B cell (primary cell): ENCODE data around the gene COBLL1. TPM values are rescaled to one million over a fixed set of nuclear protein-coding genes. Genes with fewer than 3 reads are reported as not detected.

Experiments used
- ATAC-seq: fragments of 200-7000 bp; cut with Tn5 transposase; one replicate; pipeline ENCODE4 v1.10.0; 2021; ENCODE audit warnings: low read depth, mild to moderate bottlenecking, moderate number of reproducible peaks, moderate library complexity
- CTCF ChIA-PET: fragments of 350-600 bp; sonication (Branson Sonifier 250); formaldehyde crosslinking; loops from one replicate; lab custom pipeline; 2021; ENCODE audit warnings: antibody characterized with exemption, inconsistent platforms; lab: Charles Lee
- POLR2A ChIA-PET: fragments of 350-600 bp; sonication (Branson Sonifier 250); formaldehyde crosslinking; loops from one replicate; lab custom pipeline; 2021; ENCODE audit warnings: antibody characterized with exemption; lab: Charles Lee
- DNase-seq: peaks from one replicate; pipeline ENCODE4 v3.0.0; 2013
- H2AFZ ChIP-seq: 2 replicates; pipeline ENCODE4 v1.6.1; 2012; ENCODE audit warnings: mild to moderate bottlenecking, low read depth, low read length; ENCODE audit not compliant: insufficient read depth, poor library complexity, severe bottlenecking
- H3K27ac ChIP-seq, 2 donors: 1 replicate in 1 of 2; 2 replicates in 1 of 2; pipeline ENCODE4 v1.5.1; 2012 to 2013; ENCODE audit warnings: low read length in 2 of 2, mild to moderate bottlenecking in 2 of 2, moderate library complexity in 1 of 2
- H3K27me3 ChIP-seq, 4 experiments: fragments of 200-600 bp in 1 of 4; sonication (generic) in 1 of 4; replicated peaks in 1 of 4; 1 replicate in 2 of 4; 2 replicates in 2 of 4; pipeline versions ENCODE4 v1.6.1 to v1.7.0; 2013 to 2016; ENCODE audit warnings: low read length in 3 of 4, mild to moderate bottlenecking in 2 of 4, mixed read lengths in 1 of 4, moderate library complexity in 1 of 4; ENCODE audit not compliant: insufficient read depth in 4 of 4, control insufficient read depth in 3 of 4; ENCODE audit errors: control extremely low read depth in 1 of 4
- H3K36me3 ChIP-seq, 2 experiments: replicated peaks in 1 of 2; 1 replicate in 1 of 2; 2 replicates in 1 of 2; pipeline versions ENCODE4 v1.6.1 to v1.7.1; 2013; ENCODE audit warnings: low read length in 1 of 2; ENCODE audit not compliant: insufficient read depth in 2 of 2, control insufficient read depth in 1 of 2; ENCODE audit errors: control extremely low read depth in 1 of 2, extremely low read depth in 1 of 2
- H3K4me1 ChIP-seq, 2 donors: fragments of 200-600 bp in 1 of 2; sonication (generic) in 1 of 2; 1 replicate in 1 of 2; 2 replicates in 1 of 2; pipeline versions ENCODE4 v1.5.1 to v1.6.1; 2013 to 2017; ENCODE audit warnings: low read length in 2 of 2; ENCODE audit not compliant: control insufficient read depth in 2 of 2, insufficient read depth in 2 of 2
- H3K4me2 ChIP-seq: replicated peaks from 2 replicates; pipeline ENCODE3; 2012; ENCODE audit warnings: mild to moderate bottlenecking, low read depth, low read length; ENCODE audit not compliant: poor library complexity, severe bottlenecking
- H3K4me3 ChIP-seq, 5 experiments: fragments of 200-600 bp in 1 of 5; sonication (generic) in 1 of 5; 1 replicate in 3 of 5; 2 replicates in 2 of 5; pipeline versions ENCODE4 v1.5.1 to v1.7.0; 2011 to 2016; ENCODE audit warnings: low read length in 4 of 5, mild to moderate bottlenecking in 4 of 5, low read depth in 2 of 5, control low read depth in 1 of 5, moderate library complexity in 1 of 5; ENCODE audit not compliant: insufficient read depth in 1 of 5; ENCODE audit errors: control extremely low read depth in 1 of 5, extremely low read depth in 1 of 5
- H3K79me2 ChIP-seq: fragments of 200-600 bp; sonication (generic); one replicate; pipeline ENCODE4 v1.6.0; 2016; ENCODE audit warnings: low read length; ENCODE audit not compliant: control insufficient read depth, insufficient read depth
- H3K9ac ChIP-seq: fragments of 200-600 bp; sonication (generic); 2 replicates; pipeline ENCODE4 v1.6.1; 2017; ENCODE audit warnings: mild to moderate bottlenecking, low read length, moderate library complexity
- H3K9me3 ChIP-seq, 3 donors: one replicate each; pipeline versions ENCODE4 v1.6.1 to v1.7.1; 2013; ENCODE audit warnings: low read length in 2 of 3; ENCODE audit not compliant: control insufficient read depth in 2 of 3, insufficient read depth in 1 of 3; ENCODE audit errors: control extremely low read depth in 1 of 3
- H4K20me1 ChIP-seq: 2 replicates; pipeline ENCODE4 v1.6.0; 2012; ENCODE audit warnings: mild to moderate bottlenecking, low read length; ENCODE audit not compliant: insufficient read depth, control insufficient read depth, poor library complexity, severe bottlenecking
- H3K27ac Mint-ChIP-seq: one replicate; pipeline ENCODE4 v1.8.0; 2021; ENCODE audit warnings: mixed read lengths
- H3K27me3 Mint-ChIP-seq: one replicate; pipeline ENCODE4 v1.8.0; 2021; ENCODE audit warnings: mixed read lengths
- H3K4me1 Mint-ChIP-seq: one replicate; pipeline ENCODE4 v1.8.0; 2021; ENCODE audit warnings: mixed read lengths
- H3K4me3 Mint-ChIP-seq: one replicate; pipeline ENCODE4 v1.8.0; 2021; ENCODE audit warnings: mixed read lengths
- H3K9me3 Mint-ChIP-seq: one replicate; pipeline ENCODE4 v1.8.0; 2022; ENCODE audit warnings: mixed read lengths; ENCODE audit not compliant: insufficient read depth
- EZH2 ChIP-seq: IDR thresholded peaks from 2 replicates; pipeline ENCODE4 v1.6.1; 2012; ENCODE audit warnings: borderline replicate concordance, low read depth, mild to moderate bottlenecking, moderate library complexity, low read length; ENCODE audit not compliant: insufficient read depth, poor library complexity, severe bottlenecking
- WGBS: methylation state at CpG from one replicate; pipeline ENCODE4 v1.1.5; 2013; ENCODE audit warnings: missing lambda C conversion rate; ENCODE audit not compliant: insufficient coverage; 5-methylcytosine and 5-hydroxymethylcytosine counted together
- intact Hi-C: fragments of 100-400 bp; cut with micrococcal nuclease; formaldehyde crosslinking; loops from one replicate; pipeline ENCODE4 v1.10.0; 2022
- polyA plus RNA-seq: library from polyadenylated mRNA; depleted of rRNA; stranded (reverse); fragments of >200 nt; gene quantifications from 2 replicates; pipeline ENCODE4 v1.2.3, GENCODE V29; 2012
- total RNA-seq, 2 donors: library from RNA; stranded (reverse); fragments of 120-200 nt in 1 of 2; gene quantifications; 1 replicate in 1 of 2; 2 replicates in 1 of 2; pipeline versions ENCODE4 v1.2.3 to v1.2.4, GENCODE V29; 2013 to 2022
- TF ChIP-seq, protein P1 (sequence below): fragments of 200-600 bp; IDR thresholded peaks from one replicate; pipeline ENCODE4 v1.8.0; 2022; ENCODE audit warnings: antibody characterized with exemption, mild to moderate bottlenecking

COBLL1 gene
- total and polyA plus RNA-seq, 2 donors (not counting 1 experiment from before 2014, with no cell fraction given): 45.1 to 234 TPM

GRCh38 chr2:164771897-164772296, 69.7 kb downstream of the COBLL1 start:
- no peak for ATAC-seq
- TF ChIP-seq, protein P1, sequence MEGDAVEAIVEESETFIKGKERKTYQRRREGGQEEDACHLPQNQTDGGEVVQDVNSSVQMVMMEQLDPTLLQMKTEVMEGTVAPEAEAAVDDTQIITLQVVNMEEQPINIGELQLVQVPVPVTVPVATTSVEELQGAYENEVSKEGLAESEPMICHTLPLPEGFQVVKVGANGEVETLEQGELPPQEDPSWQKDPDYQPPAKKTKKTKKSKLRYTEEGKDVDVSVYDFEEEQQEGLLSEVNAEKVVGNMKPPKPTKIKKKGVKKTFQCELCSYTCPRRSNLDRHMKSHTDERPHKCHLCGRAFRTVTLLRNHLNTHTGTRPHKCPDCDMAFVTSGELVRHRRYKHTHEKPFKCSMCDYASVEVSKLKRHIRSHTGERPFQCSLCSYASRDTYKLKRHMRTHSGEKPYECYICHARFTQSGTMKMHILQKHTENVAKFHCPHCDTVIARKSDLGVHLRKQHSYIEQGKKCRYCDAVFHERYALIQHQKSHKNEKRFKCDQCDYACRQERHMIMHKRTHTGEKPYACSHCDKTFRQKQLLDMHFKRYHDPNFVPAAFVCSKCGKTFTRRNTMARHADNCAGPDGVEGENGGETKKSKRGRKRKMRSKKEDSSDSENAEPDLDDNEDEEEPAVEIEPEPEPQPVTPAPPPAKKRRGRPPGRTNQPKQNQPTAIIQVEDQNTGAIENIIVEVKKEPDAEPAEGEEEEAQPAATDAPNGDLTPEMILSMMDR: no peak
- TF ChIP-seq EZH2: no peak
- no peak overlapping the region for H2AFZ ChIP-seq
- no peak for DNase-seq
- H3K79me2 ChIP-seq: peaks cover 24% of the 10 kb centered on the region
- no peak overlapping the region for H3K4me2 ChIP-seq
- WGBS: no CpG with 5 or more reads among the region's 2 CpGs
- Mint-ChIP-seq H3K27me3 (no peaks in the 10 kb centered on the region), H3K4me1 (peaks cover 7% of the 10 kb centered on the region), H3K27ac (no peak overlapping the region), H3K9me3 (no peaks in the 10 kb centered on the region), H3K4me3 (no peak overlapping the region)
- no peaks in the 10 kb centered on the region for H4K20me1 ChIP-seq
- intact Hi-C loops: loop anchor here (5.0 kb wide), 1 partner anchor 40 kb away; no protein-coding TSS in a partner anchor
- CTCF ChIA-PET: interaction anchor here (1.2 kb wide), 1 partner anchor 25 kb away, joined by 3 read pairs; no protein-coding TSS in a partner anchor
- no peaks in the 10 kb centered on the region for H3K36me3 ChIP-seq
- H3K27ac ChIP-seq: no peak overlapping the region
- no peaks in the 10 kb centered on the region for H3K9me3 ChIP-seq
- no peak overlapping the region for H3K4me3 ChIP-seq
- no peak overlapping the region for H3K9ac ChIP-seq
- no peaks in the 10 kb centered on the region for H3K27me3 ChIP-seq
- no peaks in the 10 kb centered on the region for H3K4me1 ChIP-seq
- POLR2A ChIA-PET: no interaction called here

DNA sequence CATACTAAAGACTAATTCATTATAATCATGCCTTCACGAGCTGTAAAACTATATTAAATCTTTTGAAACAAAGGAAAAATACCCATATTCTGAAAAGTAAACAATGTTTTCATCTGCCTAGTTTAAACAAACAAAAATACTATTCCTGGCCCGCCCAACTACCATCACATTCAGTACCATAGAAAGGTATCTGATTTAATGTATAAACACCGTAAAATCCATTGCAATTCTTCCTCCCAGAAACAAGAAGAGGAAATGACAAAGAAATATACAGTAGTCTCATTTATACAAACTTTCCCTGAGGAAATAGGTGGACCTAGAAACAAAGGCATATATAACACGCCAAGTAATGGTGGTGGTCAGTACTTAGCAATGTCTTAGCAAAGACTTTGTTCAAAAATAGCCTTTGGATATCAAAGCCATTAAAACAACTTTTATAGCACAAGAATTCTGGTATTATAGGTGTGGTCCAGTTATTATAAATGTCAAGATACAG, 71.2 kb downstream of the COBLL1 start:
- no peak overlapping the region for H3K4me3 Mint-ChIP-seq
- intact Hi-C loops: loop anchor here (5.0 kb wide), 1 partner anchor 42 kb away; no protein-coding TSS in a partner anchor
- Histone ChIP-seq H3K4me1 (no peaks in the 10 kb centered on the region), H3K4me3 (no peak overlapping the region), H3K9ac (no peak overlapping the region), H3K79me2 (peaks cover 15% of the 10 kb centered on the region), H3K27me3 (no peaks in the 10 kb centered on the region), H2AFZ (no peak overlapping the region), H3K4me2 (no peak overlapping the region), H3K36me3 (no peaks in the 10 kb centered on the region), H3K9me3 (no peaks in the 10 kb centered on the region), H3K27ac (no peak overlapping the region), H4K20me1 (no peaks in the 10 kb centered on the region)
- DNase-seq (no peak), ATAC-seq (no peak)
- H3K27me3 Mint-ChIP-seq: no peaks in the 10 kb centered on the region
- no CpG with 5 or more reads among the region's 4 CpGs for WGBS
- ChIA-PET POLR2A (no interaction called here), CTCF (interaction anchor here (0.9 kb wide), 1 partner anchor 71 kb away, joined by 3 read pairs; the partner anchor contains the start of gene COBLL1)
- no peaks in the 10 kb centered on the region for H3K9me3 Mint-ChIP-seq
- TF ChIP-seq EZH2: no peak
- TF ChIP-seq, protein P1: no peak
- peaks cover 15% of the 10 kb centered on the region for H3K4me1 Mint-ChIP-seq
- no peak overlapping the region for H3K27ac Mint-ChIP-seq
